ENCODE measurements around the gene PRR5L. TPM values are rescaled to one million over a fixed set of nuclear protein-coding genes. Genes with fewer than 3 reads are reported as not detected.
A peak's percentile ranks its signal among the peaks of the same experiment; 100 is the strongest.

Gene PRR5L
- total RNA-seq, 1 donor from 2014 or later: 14.7 TPM

DNA sequence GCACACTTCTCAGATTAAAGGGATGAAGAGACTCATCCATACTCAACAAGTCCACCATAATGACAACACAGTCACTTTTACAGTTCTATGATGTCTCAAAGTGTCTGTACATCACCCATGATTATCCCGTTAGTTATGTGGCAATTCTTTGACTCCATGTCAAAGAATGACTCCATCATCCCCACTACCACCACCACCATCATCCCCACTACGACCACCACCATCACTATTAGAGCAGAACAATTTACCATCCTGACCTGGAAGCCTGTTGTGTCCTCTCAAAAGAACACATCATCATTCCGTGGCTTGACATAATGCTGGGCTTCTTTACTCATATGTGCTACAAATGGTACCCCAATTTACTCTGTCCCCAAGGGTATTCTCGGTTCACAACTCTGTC lies 13.7 kb downstream of the PRR5L start:
- H3K4me2 ChIP-seq: no peak overlapping the region
- no peaks in the 10 kb centered on the region for H4K20me1 ChIP-seq (ENCODE audit: low read depth)
- H3K9me3 ChIP-seq (ENCODE audit: low read depth): no peaks in the 10 kb centered on the region
- H3K27me3 ChIP-seq: no peaks in the 10 kb centered on the region
- no peaks in the 10 kb centered on the region for H3K4me1 ChIP-seq
- H3K9ac ChIP-seq: no peak overlapping the region
- Mint-ChIP-seq H3K27ac (no peak overlapping the region), H3K36me3 (no peaks in the 10 kb centered on the region), H3K4me3 (no peak overlapping the region), H3K4me1 (no peaks in the 10 kb centered on the region), H3K27me3 (ENCODE audit: insufficient read depth, low read depth) (no peaks in the 10 kb centered on the region), H3K9me3 (no peaks in the 10 kb centered on the region)
- H2AFZ ChIP-seq (replicated peaks): no peak overlapping the region
- H3K79me2 ChIP-seq (ENCODE audit: low read depth): no peaks in the 10 kb centered on the region
- no peak for TF ChIP-seq EZH2phosphoT487 (IDR thresholded peaks at IDR 0.05)
- TF ChIP-seq, protein P1, sequence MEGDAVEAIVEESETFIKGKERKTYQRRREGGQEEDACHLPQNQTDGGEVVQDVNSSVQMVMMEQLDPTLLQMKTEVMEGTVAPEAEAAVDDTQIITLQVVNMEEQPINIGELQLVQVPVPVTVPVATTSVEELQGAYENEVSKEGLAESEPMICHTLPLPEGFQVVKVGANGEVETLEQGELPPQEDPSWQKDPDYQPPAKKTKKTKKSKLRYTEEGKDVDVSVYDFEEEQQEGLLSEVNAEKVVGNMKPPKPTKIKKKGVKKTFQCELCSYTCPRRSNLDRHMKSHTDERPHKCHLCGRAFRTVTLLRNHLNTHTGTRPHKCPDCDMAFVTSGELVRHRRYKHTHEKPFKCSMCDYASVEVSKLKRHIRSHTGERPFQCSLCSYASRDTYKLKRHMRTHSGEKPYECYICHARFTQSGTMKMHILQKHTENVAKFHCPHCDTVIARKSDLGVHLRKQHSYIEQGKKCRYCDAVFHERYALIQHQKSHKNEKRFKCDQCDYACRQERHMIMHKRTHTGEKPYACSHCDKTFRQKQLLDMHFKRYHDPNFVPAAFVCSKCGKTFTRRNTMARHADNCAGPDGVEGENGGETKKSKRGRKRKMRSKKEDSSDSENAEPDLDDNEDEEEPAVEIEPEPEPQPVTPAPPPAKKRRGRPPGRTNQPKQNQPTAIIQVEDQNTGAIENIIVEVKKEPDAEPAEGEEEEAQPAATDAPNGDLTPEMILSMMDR (IDR thresholded peaks at IDR 0.05): no peak
- no peak for TF ChIP-seq EZH2 (IDR thresholded peaks at IDR 0.05)
- DNase-seq (ENCODE audit: low spot score): no peak
- H3F3A ChIP-seq (ENCODE audit: low read depth): no peaks in the 10 kb centered on the region
- no peaks in the 10 kb centered on the region for H3K36me3 ChIP-seq
- H3K4me3 ChIP-seq: no peak overlapping the region
- no peak overlapping the region for H3K27ac ChIP-seq

DNA sequence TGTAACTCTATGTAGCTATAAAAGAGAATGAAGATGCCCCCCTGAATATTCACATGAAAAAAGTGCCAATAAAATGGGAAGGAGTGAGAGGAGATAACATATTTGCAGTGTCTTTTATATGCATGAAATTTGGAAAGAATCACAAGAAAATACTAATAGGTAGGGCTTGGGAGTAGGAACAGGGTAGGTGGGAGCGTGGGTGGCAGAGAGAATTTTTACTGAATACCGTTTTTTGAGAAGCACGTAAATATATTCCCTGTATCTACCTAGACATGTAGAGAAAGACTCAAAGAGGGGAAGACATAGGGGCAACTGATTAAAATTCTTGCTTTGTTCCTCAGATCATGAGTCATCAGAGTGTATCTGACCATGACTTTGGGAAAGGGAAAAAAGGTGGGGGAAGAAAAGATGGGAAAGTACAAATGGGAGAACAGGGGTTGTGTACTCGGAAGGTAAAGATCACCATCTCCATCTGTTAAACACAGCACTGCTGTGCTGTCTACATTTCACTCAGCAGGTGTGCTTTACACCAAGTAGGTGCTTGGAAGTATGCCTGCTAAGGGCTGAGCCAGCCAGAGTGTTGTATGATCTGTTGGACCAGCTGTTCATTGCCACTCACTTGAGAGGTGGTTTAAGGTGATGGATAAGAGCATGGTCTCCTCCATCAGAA lies 16.0 kb downstream of the PRR5L start:
- Histone ChIP-seq H2AFZ (replicated peaks) (no peak overlapping the region), H3K36me3 (no peaks in the 10 kb centered on the region), H4K20me1 (ENCODE audit: low read depth) (no peaks in the 10 kb centered on the region), H3K4me2 (no peak overlapping the region), H3F3A (ENCODE audit: low read depth) (no peaks in the 10 kb centered on the region), H3K9me3 (ENCODE audit: low read depth) (no peaks in the 10 kb centered on the region), H3K9ac (no peak overlapping the region), H3K4me1 (no peaks in the 10 kb centered on the region), H3K27ac (no peak overlapping the region), H3K79me2 (ENCODE audit: low read depth) (no peaks in the 10 kb centered on the region), H3K27me3 (no peaks in the 10 kb centered on the region), H3K4me3 (no peak overlapping the region)
- peaks cover 4% of the 10 kb centered on the region for H3K4me1 Mint-ChIP-seq
- DNase-seq (ENCODE audit: low spot score): no peak
- TF ChIP-seq, protein P1 (IDR thresholded peaks at IDR 0.05): no peak
- no peaks in the 10 kb centered on the region for H3K9me3 Mint-ChIP-seq
- no peaks in the 10 kb centered on the region for H3K36me3 Mint-ChIP-seq
- no peak overlapping the region for H3K4me3 Mint-ChIP-seq
- no peak overlapping the region for H3K27ac Mint-ChIP-seq
- H3K27me3 Mint-ChIP-seq (ENCODE audit: insufficient read depth, low read depth): no peaks in the 10 kb centered on the region

DNA sequence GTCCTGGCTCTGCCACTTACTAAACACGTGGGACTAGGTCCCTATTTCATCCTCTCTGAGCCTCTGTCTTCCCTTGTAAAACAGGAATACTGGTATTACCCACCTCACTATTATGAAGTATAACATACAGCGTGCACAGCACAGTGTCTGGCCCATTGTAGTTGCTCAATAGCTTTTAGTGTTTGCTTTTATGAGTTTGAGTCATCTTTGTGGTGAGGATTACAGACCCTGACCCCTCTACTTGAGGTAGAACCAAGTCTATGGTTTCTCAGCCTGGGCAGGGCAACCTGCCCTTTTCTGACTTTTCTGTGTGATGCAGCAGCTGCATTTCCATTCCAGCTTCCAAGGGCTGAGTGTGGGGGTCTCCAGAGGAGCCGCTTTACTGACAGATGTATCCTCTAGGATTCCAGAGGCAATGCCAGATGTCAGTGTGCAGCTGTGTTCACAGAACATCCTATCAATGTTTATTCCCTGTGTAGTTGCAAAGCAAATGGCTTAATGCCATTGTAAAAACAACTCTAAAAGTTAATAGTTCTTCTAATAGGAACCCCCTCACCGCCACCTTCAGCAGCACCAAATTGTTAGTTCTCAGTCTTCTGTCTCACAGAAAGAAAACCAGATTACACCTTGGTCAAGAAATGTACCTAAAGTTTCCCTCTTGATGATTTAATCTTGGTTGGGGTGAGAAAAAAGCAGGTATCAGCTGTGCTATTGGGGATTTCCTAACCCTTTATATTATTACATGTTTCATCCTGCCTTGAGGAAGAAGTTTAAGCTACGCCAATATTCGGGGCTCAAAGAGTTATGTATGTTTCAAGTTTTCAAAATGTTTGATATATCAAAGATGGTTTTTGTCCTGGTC lies 16.8 kb downstream of the PRR5L start:
- Mint-ChIP-seq H3K4me1 (peaks cover 4% of the 10 kb centered on the region), H3K27ac (no peak overlapping the region), H3K9me3 (no peaks in the 10 kb centered on the region), H3K27me3 (ENCODE audit: insufficient read depth, low read depth) (no peaks in the 10 kb centered on the region), H3K4me3 (no peak overlapping the region), H3K36me3 (no peaks in the 10 kb centered on the region)
- no peaks in the 10 kb centered on the region for H4K20me1 ChIP-seq (ENCODE audit: low read depth)
- peak overlapping the region; percentile 10 for H3K9ac ChIP-seq
- no peaks in the 10 kb centered on the region for H3K36me3 ChIP-seq
- DNase-seq (ENCODE audit: low spot score): no peak
- no peaks in the 10 kb centered on the region for H3F3A ChIP-seq (ENCODE audit: low read depth)
- H3K4me2 ChIP-seq: no peak overlapping the region
- H3K27me3 ChIP-seq: no peaks in the 10 kb centered on the region
- TF ChIP-seq, protein P1 (IDR thresholded peaks at IDR 0.05): no peak
- TF ChIP-seq EZH2phosphoT487 (IDR thresholded peaks at IDR 0.05) (no peak), EZH2 (IDR thresholded peaks at IDR 0.05) (no peak)
- no peaks in the 10 kb centered on the region for H3K4me1 ChIP-seq
- H2AFZ ChIP-seq (replicated peaks): no peak overlapping the region
- no peak overlapping the region for H3K27ac ChIP-seq
- H3K79me2 ChIP-seq (ENCODE audit: low read depth): no peaks in the 10 kb centered on the region
- no peaks in the 10 kb centered on the region for H3K9me3 ChIP-seq (ENCODE audit: low read depth)
- H3K4me3 ChIP-seq: no peak overlapping the region

Data from neural progenitor cell (in vitro differentiated cells).